Fibroblast of lung (primary cell): Measurements from ENCODE around the gene VWA1.

Experiments
- CTCF ChIP-seq, 2 donors: IDR thresholded peaks in 1 of 2; conservative IDR thresholded peaks in 1 of 2; 1 replicate in 1 of 2; 2 replicates in 1 of 2; pipeline ENCODE4 v1.5.1; 2011 to 2012; ENCODE audit warnings: low read length in 2 of 2, control low read depth in 1 of 2, inconsistent platforms in 1 of 2, low read depth in 1 of 2, mild to moderate bottlenecking in 1 of 2
- EZH2 ChIP-seq: IDR thresholded peaks from 2 replicates; pipeline ENCODE4 v1.5.1; 2012; ENCODE audit warnings: low read length, control low read depth, mild to moderate bottlenecking; ENCODE audit errors: missing control alignments

- TF ChIP-seq CTCF (conservative IDR thresholded peaks at IDR 0.05 in 1 of 2, IDR thresholded peaks at IDR 0.05 in 1 of 2; ENCODE audit: low read depth in 1 of 2, low read length in 2 of 2) (no peak), EZH2 (no peak)
Measured at GRCh38 chr1:1430992-1431844, 4.3 kb upstream of the VWA1 start.
